Measurements from ENCODE around the gene MED12L.

GRCh38 chr3:151415289-151415688 lies 329.8 kb downstream of the MED12L start:
- TF ChIP-seq CTCF (IDR thresholded peaks at IDR 0.05; ENCODE audit: insufficient read depth, low read length) (no peak), SPI1 (IDR thresholded peaks at IDR 0.05; ENCODE audit: borderline replicate concordance, low read depth) (no peak), POLR2AphosphoS5 (IDR thresholded peaks at IDR 0.05; ENCODE audit: low read depth) (no peak)
- TF ChIP-seq, protein P1, sequence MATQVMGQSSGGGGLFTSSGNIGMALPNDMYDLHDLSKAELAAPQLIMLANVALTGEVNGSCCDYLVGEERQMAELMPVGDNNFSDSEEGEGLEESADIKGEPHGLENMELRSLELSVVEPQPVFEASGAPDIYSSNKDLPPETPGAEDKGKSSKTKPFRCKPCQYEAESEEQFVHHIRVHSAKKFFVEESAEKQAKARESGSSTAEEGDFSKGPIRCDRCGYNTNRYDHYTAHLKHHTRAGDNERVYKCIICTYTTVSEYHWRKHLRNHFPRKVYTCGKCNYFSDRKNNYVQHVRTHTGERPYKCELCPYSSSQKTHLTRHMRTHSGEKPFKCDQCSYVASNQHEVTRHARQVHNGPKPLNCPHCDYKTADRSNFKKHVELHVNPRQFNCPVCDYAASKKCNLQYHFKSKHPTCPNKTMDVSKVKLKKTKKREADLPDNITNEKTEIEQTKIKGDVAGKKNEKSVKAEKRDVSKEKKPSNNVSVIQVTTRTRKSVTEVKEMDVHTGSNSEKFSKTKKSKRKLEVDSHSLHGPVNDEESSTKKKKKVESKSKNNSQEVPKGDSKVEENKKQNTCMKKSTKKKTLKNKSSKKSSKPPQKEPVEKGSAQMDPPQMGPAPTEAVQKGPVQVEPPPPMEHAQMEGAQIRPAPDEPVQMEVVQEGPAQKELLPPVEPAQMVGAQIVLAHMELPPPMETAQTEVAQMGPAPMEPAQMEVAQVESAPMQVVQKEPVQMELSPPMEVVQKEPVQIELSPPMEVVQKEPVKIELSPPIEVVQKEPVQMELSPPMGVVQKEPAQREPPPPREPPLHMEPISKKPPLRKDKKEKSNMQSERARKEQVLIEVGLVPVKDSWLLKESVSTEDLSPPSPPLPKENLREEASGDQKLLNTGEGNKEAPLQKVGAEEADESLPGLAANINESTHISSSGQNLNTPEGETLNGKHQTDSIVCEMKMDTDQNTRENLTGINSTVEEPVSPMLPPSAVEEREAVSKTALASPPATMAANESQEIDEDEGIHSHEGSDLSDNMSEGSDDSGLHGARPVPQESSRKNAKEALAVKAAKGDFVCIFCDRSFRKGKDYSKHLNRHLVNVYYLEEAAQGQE (IDR thresholded peaks at IDR 0.05; ENCODE audit: insufficient replicate concordance, low read depth) = no peak
